ENCODE measurements around the gene TRMT11. TPM values are rescaled to one million over a fixed set of nuclear protein-coding genes. Genes with fewer than 3 reads are reported as not detected.

Gene TRMT11
- total and polyA plus RNA-seq, 4 donors = 9.9 to 46.1 (median 15.3) TPM

DNA sequence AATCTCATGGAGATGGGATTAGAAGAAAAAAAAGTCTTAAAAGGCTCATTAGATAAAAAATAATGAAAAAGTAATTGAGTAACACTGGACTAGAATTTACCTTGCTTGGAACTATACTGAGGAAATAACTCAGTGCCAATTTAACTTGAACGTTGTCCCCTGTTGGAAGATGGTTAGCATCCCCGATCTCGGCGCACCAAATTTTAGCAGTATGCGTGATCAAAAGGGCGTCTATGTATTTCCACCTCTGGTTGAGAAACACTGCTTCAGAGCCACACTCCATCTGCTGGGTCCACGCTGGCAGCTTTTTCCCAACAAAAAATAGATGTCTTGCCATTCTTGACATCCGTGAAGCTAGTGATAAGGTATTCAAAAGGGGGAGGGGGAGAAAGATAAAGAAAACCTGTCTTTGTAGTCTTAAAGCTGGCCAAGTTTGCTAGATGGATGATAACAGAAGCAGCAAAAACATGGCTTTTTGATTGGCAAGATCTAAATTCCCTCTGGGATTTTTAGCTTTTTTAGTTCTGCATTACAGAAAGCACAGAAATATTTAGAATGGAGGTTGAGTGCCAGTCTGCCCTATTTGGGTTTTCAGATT lies 23.3 kb upstream of the TRMT11 start:
- no peak for ATAC-seq (ENCODE audit: insufficient read depth, low FRiP score)
- H3K36me3 ChIP-seq (ENCODE audit: control insufficient read depth in 4 of 4, insufficient read depth in 4 of 4, low read length in 4 of 4) = peaks cover 0 to 4% (median 2%) of the 10 kb centered on the region in 4 donors
- peaks cover 0 to 9% (median 4%) of the 10 kb centered on the region in 5 donors for H3K4me1 ChIP-seq (ENCODE audit: control insufficient read depth in 5 of 5, insufficient read depth in 5 of 5, low read length in 5 of 5)
- 91 to 92% methylated on average over 8 of the region's 8 CpGs for WGBS, 2 donors
- no peak for DNase-seq
- no peaks in the 10 kb centered on the region for H3K9me3 ChIP-seq (ENCODE audit: control insufficient read depth in 4 of 4, insufficient read depth in 3 of 4, low read length in 3 of 4)
- TF ChIP-seq, protein P1, sequence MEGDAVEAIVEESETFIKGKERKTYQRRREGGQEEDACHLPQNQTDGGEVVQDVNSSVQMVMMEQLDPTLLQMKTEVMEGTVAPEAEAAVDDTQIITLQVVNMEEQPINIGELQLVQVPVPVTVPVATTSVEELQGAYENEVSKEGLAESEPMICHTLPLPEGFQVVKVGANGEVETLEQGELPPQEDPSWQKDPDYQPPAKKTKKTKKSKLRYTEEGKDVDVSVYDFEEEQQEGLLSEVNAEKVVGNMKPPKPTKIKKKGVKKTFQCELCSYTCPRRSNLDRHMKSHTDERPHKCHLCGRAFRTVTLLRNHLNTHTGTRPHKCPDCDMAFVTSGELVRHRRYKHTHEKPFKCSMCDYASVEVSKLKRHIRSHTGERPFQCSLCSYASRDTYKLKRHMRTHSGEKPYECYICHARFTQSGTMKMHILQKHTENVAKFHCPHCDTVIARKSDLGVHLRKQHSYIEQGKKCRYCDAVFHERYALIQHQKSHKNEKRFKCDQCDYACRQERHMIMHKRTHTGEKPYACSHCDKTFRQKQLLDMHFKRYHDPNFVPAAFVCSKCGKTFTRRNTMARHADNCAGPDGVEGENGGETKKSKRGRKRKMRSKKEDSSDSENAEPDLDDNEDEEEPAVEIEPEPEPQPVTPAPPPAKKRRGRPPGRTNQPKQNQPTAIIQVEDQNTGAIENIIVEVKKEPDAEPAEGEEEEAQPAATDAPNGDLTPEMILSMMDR (IDR thresholded peaks at IDR 0.05; ENCODE audit: control extremely low read depth, extremely low read depth) = no peak
- no peak overlapping the region for H3K4me3 ChIP-seq
- H3K27ac ChIP-seq (ENCODE audit: low read depth in 1 of 2, low read length in 1 of 2) = no peak overlapping the region
- H3K9ac ChIP-seq (ENCODE audit: insufficient read depth in 1 of 2, low read length in 2 of 2) = no peak overlapping the region
- no peaks in the 10 kb centered on the region for H3K27me3 ChIP-seq (ENCODE audit: control insufficient read depth in 3 of 3, insufficient read depth in 3 of 3, low read length in 2 of 3)

DNA sequence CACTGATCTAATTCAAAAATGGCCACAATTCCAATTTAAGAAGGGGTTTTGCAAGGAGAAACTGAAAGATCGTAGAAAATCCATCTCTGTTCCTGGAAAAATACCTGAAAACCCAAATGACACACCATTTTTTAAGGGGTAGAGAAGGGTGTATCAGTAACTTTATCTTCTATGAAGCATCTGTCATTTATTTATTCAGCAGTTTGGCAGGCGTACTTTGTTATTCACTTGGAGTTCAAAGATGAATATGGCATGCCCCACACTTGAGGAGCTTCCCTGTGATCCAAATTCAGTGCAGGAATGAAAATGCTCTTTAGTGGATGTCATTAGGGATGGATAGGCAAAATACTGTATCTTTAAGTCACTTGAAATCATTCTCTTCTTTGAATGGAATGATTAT lies 22.5 kb upstream of the TRMT11 start:
- H3K9ac ChIP-seq (ENCODE audit: insufficient read depth in 1 of 2, low read length in 2 of 2) = no peak overlapping the region
- H3K4me1 ChIP-seq (ENCODE audit: control insufficient read depth in 5 of 5, insufficient read depth in 5 of 5, low read length in 5 of 5) = peaks cover 0 to 4% (median 0%) of the 10 kb centered on the region in 5 donors
- no peak overlapping the region for H3K4me3 ChIP-seq
- no peak overlapping the region for H3K27ac ChIP-seq (ENCODE audit: low read depth in 1 of 2, low read length in 1 of 2)
- TF ChIP-seq, protein P1 (IDR thresholded peaks at IDR 0.05; ENCODE audit: control extremely low read depth, extremely low read depth) = no peak
- DNase-seq (no peak), ATAC-seq (ENCODE audit: insufficient read depth, low FRiP score) (no peak)
- 76 to 82% methylated on average over 2 of the region's 2 CpGs for WGBS, 2 donors
- no peaks in the 10 kb centered on the region for H3K27me3 ChIP-seq (ENCODE audit: control insufficient read depth in 3 of 3, insufficient read depth in 3 of 3, low read length in 2 of 3)
- peaks cover 0 to 5% (median 3%) of the 10 kb centered on the region in 4 donors for H3K36me3 ChIP-seq (ENCODE audit: control insufficient read depth in 4 of 4, insufficient read depth in 4 of 4, low read length in 4 of 4)
- no peaks in the 10 kb centered on the region for H3K9me3 ChIP-seq (ENCODE audit: control insufficient read depth in 4 of 4, insufficient read depth in 3 of 4, low read length in 3 of 4)

DNA sequence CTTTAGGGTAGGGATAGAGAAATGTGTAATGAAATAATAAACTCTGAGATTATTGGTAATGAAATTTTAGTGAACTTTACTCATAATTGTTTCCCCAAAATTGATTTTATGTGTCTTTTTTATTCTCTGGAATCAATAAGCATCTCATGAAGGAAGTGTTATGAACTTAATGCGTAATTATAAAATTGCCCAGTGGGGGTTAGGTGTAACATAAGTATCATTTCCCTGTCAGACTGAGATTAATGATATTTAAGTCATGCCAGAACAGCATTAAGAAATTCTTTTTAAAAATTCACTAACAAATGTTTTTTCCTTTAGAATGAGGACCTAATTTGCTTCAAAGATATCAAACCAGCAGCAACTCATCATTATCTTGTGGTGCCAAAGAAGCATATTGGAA lies 19.8 kb upstream of the TRMT11 start:
- H3K9ac ChIP-seq (ENCODE audit: insufficient read depth in 1 of 2, low read length in 2 of 2) = no peak overlapping the region
- WGBS, 2 donors = 96 to 97% methylated on average over 1 of the region's 1 CpG
- no peaks in the 10 kb centered on the region for H3K9me3 ChIP-seq (ENCODE audit: control insufficient read depth in 4 of 4, insufficient read depth in 3 of 4, low read length in 3 of 4)
- no peak overlapping the region for H3K27ac ChIP-seq (ENCODE audit: low read depth in 1 of 2, low read length in 1 of 2)
- peaks cover 0 to 5% (median 3%) of the 10 kb centered on the region in 4 donors for H3K36me3 ChIP-seq (ENCODE audit: control insufficient read depth in 4 of 4, insufficient read depth in 4 of 4, low read length in 4 of 4)
- ATAC-seq (ENCODE audit: insufficient read depth, low FRiP score) = no peak
- TF ChIP-seq, protein P1 (IDR thresholded peaks at IDR 0.05; ENCODE audit: control extremely low read depth, extremely low read depth) = no peak
- no peak overlapping the region for H3K4me3 ChIP-seq
- no peaks in the 10 kb centered on the region for H3K27me3 ChIP-seq (ENCODE audit: control insufficient read depth in 3 of 3, insufficient read depth in 3 of 3, low read length in 2 of 3)
- H3K4me1 ChIP-seq (ENCODE audit: control insufficient read depth in 5 of 5, insufficient read depth in 5 of 5, low read length in 5 of 5) = no peaks in the 10 kb centered on the region
- no peak for DNase-seq

DNA sequence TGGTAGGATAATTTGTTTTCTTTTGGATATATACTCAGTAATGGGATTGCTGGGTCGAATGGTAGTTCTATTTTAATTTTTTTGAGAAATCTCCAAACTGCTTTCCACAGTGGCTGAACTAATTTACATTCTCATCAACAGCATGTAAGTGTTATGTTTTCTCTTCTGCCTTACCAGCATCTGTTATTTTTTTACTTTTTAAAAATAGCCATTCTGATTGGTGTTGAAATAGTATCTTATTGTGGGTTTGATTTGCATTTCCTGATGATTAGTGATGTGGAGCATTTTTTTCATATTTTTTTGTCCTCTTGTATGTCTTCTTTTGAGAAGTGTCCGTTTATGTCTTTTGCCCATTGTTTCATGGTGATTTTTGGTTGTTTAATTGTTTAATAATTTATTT lies 17.8 kb upstream of the TRMT11 start:
- ATAC-seq (ENCODE audit: insufficient read depth, low FRiP score) (no peak), DNase-seq (no peak)
- Histone ChIP-seq H3K36me3 (ENCODE audit: control insufficient read depth in 4 of 4, insufficient read depth in 4 of 4, low read length in 4 of 4) (peaks cover 1 to 5% (median 3%) of the 10 kb centered on the region in 4 donors), H3K4me3 (no peak overlapping the region), H3K27me3 (ENCODE audit: control insufficient read depth in 3 of 3, insufficient read depth in 3 of 3, low read length in 2 of 3) (no peaks in the 10 kb centered on the region), H3K4me1 (ENCODE audit: control insufficient read depth in 5 of 5, insufficient read depth in 5 of 5, low read length in 5 of 5) (no peaks in the 10 kb centered on the region), H3K27ac (ENCODE audit: low read depth in 1 of 2, low read length in 1 of 2) (no peak overlapping the region), H3K9ac (ENCODE audit: insufficient read depth in 1 of 2, low read length in 2 of 2) (no peak overlapping the region), H3K9me3 (ENCODE audit: control insufficient read depth in 4 of 4, insufficient read depth in 3 of 4, low read length in 3 of 4) (no peaks in the 10 kb centered on the region)
- TF ChIP-seq, protein P1 (IDR thresholded peaks at IDR 0.05; ENCODE audit: control extremely low read depth, extremely low read depth) = no peak
- 85% methylated on average over 2 of the region's 2 CpGs for WGBS, 2 donors

All from lung (tissue), 12 donors.